ENCODE data around the gene CDH23.

Gene CDH23

DNA sequence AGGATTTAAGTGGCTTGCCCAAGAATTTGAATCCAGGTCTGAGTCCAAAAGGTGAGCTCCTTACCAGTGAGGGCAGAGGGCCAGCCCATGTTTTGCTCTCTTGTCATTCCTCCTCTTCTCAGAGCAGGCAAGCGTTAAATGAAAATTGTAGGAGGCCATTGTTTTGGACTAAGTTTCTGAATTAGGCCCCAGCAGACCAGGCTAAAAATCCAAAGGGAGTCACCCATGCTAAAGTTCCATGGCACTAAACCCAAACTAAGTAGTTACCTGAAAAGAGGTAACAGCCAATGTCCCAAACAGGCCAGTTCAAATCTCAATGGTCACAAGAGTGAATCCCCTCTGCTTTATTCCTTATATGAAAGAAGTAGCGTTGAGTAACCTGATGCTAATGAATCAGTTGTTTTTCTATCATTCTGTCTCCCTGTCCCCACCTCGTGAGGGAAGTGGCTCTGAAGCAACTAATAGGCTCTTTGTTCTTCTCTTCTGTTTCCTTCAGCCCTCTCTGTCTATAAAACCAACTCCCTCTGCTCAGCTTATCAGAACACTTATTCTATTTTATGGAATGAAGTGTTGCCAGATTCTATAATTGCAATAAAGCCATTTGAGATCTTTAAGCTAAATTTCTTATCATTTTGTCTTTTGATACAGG is 17.5 kb upstream of the CDH23 start:
- DNase-seq (ENCODE audit: low spot score), result no peak
- Histone ChIP-seq H3K27ac (ENCODE audit: poor library complexity, severe bottlenecking) (no peak overlapping the region), H3K36me3 (ENCODE audit: low read depth) (no peaks in the 10 kb centered on the region), H3K4me3 (ENCODE audit: severe bottlenecking) (no peak overlapping the region), H3K9me3 (ENCODE audit: severe bottlenecking) (no peaks in the 10 kb centered on the region), H3K27me3 (ENCODE audit: insufficient read depth, poor library complexity, severe bottlenecking) (no peaks in the 10 kb centered on the region), H3K4me1 (ENCODE audit: insufficient read depth, poor library complexity, severe bottlenecking) (peaks cover 4% of the 10 kb centered on the region)
- ATAC-seq (ENCODE audit: low read depth), result no peak
- TF ChIP-seq, protein P1, sequence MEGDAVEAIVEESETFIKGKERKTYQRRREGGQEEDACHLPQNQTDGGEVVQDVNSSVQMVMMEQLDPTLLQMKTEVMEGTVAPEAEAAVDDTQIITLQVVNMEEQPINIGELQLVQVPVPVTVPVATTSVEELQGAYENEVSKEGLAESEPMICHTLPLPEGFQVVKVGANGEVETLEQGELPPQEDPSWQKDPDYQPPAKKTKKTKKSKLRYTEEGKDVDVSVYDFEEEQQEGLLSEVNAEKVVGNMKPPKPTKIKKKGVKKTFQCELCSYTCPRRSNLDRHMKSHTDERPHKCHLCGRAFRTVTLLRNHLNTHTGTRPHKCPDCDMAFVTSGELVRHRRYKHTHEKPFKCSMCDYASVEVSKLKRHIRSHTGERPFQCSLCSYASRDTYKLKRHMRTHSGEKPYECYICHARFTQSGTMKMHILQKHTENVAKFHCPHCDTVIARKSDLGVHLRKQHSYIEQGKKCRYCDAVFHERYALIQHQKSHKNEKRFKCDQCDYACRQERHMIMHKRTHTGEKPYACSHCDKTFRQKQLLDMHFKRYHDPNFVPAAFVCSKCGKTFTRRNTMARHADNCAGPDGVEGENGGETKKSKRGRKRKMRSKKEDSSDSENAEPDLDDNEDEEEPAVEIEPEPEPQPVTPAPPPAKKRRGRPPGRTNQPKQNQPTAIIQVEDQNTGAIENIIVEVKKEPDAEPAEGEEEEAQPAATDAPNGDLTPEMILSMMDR (IDR thresholded peaks at IDR 0.05; ENCODE audit: poor library complexity, severe bottlenecking), result no peak

DNA sequence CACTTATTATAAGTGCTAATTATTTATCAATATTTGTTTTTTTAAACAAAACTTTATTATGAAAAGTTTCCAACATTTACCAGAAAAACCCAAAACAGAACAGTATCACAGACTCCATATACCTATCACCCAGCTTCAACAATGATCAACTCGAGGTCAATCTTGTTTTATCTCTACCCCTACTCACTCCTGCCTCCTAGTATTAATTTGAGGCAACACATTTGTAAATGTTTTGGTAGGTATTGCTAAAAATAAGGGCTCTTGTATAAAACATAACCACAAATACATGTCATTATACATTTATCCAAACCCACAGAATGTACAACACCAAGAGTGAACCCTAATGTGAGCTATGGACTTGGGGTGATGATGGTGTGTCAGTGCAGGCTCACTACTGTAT is 15.9 kb upstream of the CDH23 start:
- H3K36me3 ChIP-seq (ENCODE audit: low read depth), result no peaks in the 10 kb centered on the region
- ATAC-seq (ENCODE audit: low read depth) (no peak), DNase-seq (ENCODE audit: low spot score) (no peak)
- no peak overlapping the region for H3K27ac ChIP-seq (ENCODE audit: poor library complexity, severe bottlenecking)
- H3K27me3 ChIP-seq (ENCODE audit: insufficient read depth, poor library complexity, severe bottlenecking), result no peaks in the 10 kb centered on the region
- H3K4me3 ChIP-seq (ENCODE audit: severe bottlenecking), result no peak overlapping the region
- H3K9me3 ChIP-seq (ENCODE audit: severe bottlenecking), result no peaks in the 10 kb centered on the region
- H3K4me1 ChIP-seq (ENCODE audit: insufficient read depth, poor library complexity, severe bottlenecking), result peaks cover 4% of the 10 kb centered on the region
- TF ChIP-seq, protein P1 (IDR thresholded peaks at IDR 0.05; ENCODE audit: poor library complexity, severe bottlenecking), result no peak

DNA sequence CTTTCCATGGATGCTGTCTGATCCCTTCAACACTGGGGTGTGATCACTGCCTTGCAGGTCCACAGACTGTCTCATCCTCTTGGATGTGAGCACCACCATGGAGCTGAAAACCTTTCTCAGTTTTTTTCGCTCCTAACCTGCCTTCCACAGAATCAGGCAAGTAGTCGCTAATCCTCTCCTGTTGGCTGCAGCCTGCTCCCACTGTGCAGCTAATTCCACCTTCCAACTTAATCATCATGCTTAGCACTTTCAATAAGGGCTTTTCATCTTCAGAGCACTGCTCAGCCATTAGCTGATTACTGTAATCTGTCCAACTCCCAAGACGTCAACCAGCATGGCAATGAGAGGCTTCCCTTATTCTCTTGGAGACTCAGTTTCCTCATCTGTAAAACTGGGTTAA is 15.1 kb upstream of the CDH23 start:
- H3K4me3 ChIP-seq (ENCODE audit: severe bottlenecking), result no peak overlapping the region
- H3K4me1 ChIP-seq (ENCODE audit: insufficient read depth, poor library complexity, severe bottlenecking), result peaks cover 3% of the 10 kb centered on the region
- no peaks in the 10 kb centered on the region for H3K36me3 ChIP-seq (ENCODE audit: low read depth)
- ATAC-seq (ENCODE audit: low read depth) (no peak), DNase-seq (ENCODE audit: low spot score) (no peak)
- H3K27me3 ChIP-seq (ENCODE audit: insufficient read depth, poor library complexity, severe bottlenecking), result no peaks in the 10 kb centered on the region
- H3K9me3 ChIP-seq (ENCODE audit: severe bottlenecking), result no peaks in the 10 kb centered on the region
- TF ChIP-seq, protein P1 (IDR thresholded peaks at IDR 0.05; ENCODE audit: poor library complexity, severe bottlenecking), result no peak
- H3K27ac ChIP-seq (ENCODE audit: poor library complexity, severe bottlenecking), result no peak overlapping the region

DNA sequence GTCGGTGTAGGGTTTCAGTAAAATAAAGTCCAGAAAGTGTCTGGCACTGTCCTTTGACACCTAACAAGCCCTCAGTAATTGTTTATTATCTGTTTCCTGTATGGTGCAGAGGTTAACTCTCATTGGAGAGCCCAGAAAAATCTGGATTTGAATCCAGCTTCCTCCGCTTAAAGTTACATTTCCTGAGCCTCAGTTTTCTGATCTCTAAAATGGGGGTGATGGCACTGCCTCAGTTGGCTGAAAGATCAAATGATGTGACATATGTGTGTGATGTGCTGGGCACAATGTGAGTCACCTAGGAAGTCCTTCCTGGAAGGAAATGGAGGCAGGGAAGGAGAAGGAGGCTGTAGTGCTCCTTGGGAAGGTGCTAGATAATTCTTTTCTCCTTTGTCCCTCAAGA is 14.7 kb upstream of the CDH23 start:
- Histone ChIP-seq H3K9me3 (ENCODE audit: severe bottlenecking) (no peaks in the 10 kb centered on the region), H3K27ac (ENCODE audit: poor library complexity, severe bottlenecking) (no peak overlapping the region), H3K27me3 (ENCODE audit: insufficient read depth, poor library complexity, severe bottlenecking) (no peaks in the 10 kb centered on the region), H3K36me3 (ENCODE audit: low read depth) (no peaks in the 10 kb centered on the region), H3K4me1 (ENCODE audit: insufficient read depth, poor library complexity, severe bottlenecking) (no peaks in the 10 kb centered on the region), H3K4me3 (ENCODE audit: severe bottlenecking) (no peak overlapping the region)
- ATAC-seq (ENCODE audit: low read depth) (no peak), DNase-seq (ENCODE audit: low spot score) (no peak)
- TF ChIP-seq, protein P1 (IDR thresholded peaks at IDR 0.05; ENCODE audit: poor library complexity, severe bottlenecking), result no peak

DNA sequence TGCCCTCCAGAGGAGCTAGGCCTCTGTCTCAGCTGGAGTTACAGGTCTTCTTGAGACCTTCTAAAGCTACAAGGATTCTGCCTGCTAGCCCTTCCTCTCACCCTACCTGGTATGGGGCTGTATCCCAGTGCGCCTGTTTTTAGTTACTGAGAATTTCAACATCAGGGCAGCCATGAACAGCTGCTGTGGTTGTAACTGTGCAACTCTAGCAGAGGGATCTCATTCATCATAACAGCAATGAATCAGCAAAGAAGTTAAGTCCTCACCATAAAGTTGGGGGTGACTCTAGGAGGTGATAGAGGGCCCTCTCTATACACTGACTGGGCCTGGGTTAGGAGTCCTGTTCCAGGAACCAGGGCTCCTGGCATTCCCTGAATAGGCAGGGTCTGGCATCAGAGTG is 14.0 kb upstream of the CDH23 start:
- Histone ChIP-seq H3K27me3 (ENCODE audit: insufficient read depth, poor library complexity, severe bottlenecking) (no peaks in the 10 kb centered on the region), H3K4me1 (ENCODE audit: insufficient read depth, poor library complexity, severe bottlenecking) (no peaks in the 10 kb centered on the region), H3K27ac (ENCODE audit: poor library complexity, severe bottlenecking) (no peak overlapping the region), H3K36me3 (ENCODE audit: low read depth) (no peaks in the 10 kb centered on the region), H3K4me3 (ENCODE audit: severe bottlenecking) (no peak overlapping the region), H3K9me3 (ENCODE audit: severe bottlenecking) (no peaks in the 10 kb centered on the region)
- no peak for ATAC-seq (ENCODE audit: low read depth)
- no peak for DNase-seq (ENCODE audit: low spot score)
- TF ChIP-seq, protein P1 (IDR thresholded peaks at IDR 0.05; ENCODE audit: poor library complexity, severe bottlenecking), result no peak
